IMR-90 (cell line): ENCODE results near the gene FBLN1. TPM values are rescaled to one million over a fixed set of nuclear protein-coding genes. Genes with fewer than 3 reads are reported as not detected.

Experiments used
- ATAC-seq: fragments of 200-7000 bp; cut with Tn5 transposase; 2 replicates; pipeline ENCODE4 v1.9.1; 2020; ENCODE audit warnings: low read depth, mild to moderate bottlenecking, moderate library complexity
- BruUV-seq: library from RNA; stranded (reverse); fragments of 400-500 nt; replicated peaks from 2 replicates; lab custom pipeline; 2021; lab: Mats Ljungman, UMichigan
- CTCF ChIA-PET: fragments of 300-600 bp; formaldehyde crosslinking; extraction: SDS; loops from one replicate; lab custom pipeline; 2021; ENCODE audit warnings: antibody characterized with exemption; lab: Yijun Ruan, JAX
- POLR2A ChIA-PET: fragments of 300-600 bp; sonication (Branson Sonifier 250); formaldehyde crosslinking; loops from one replicate; lab custom pipeline; 2022; ENCODE audit warnings: antibody characterized with exemption; ENCODE audit not compliant: unreplicated experiment; lab: Charles Lee
- DNase-seq: peaks from one replicate; pipeline ENCODE4 v3.0.0; 2013
- H2AFZ ChIP-seq: replicated peaks from 2 replicates; pipeline ENCODE3; 2013; ENCODE audit warnings: low read length, mild to moderate bottlenecking; ENCODE audit not compliant: poor library complexity
- H2AK5ac ChIP-seq: 2 replicates; pipeline ENCODE4 v1.6.1; 2013; ENCODE audit warnings: low read depth, low read length, inconsistent platforms
- H2AK9ac ChIP-seq: replicated peaks from 2 replicates; pipeline ENCODE3; 2013; ENCODE audit warnings: mild to moderate bottlenecking, low read depth, low read length, moderate library complexity; ENCODE audit not compliant: poor library complexity
- H2BK120ac ChIP-seq: 2 replicates; pipeline ENCODE4 v1.6.1; 2013; ENCODE audit warnings: low read depth, low read length, inconsistent platforms
- H2BK15ac ChIP-seq: 3 replicates; pipeline ENCODE4 v1.6.1; 2013; ENCODE audit warnings: low read depth, low read length, inconsistent platforms
- H2BK20ac ChIP-seq: 2 replicates; pipeline ENCODE4 v1.6.1; 2013; ENCODE audit warnings: low read depth, mild to moderate bottlenecking, inconsistent platforms, low read length, moderate library complexity
- H2BK5ac ChIP-seq: 2 replicates; pipeline ENCODE4 v1.6.1; 2013; ENCODE audit warnings: mild to moderate bottlenecking, low read depth, low read length, inconsistent platforms; ENCODE audit not compliant: poor library complexity, severe bottlenecking
- H3K14ac ChIP-seq: replicated peaks from 2 replicates; pipeline ENCODE4 v1.6.1; 2013; ENCODE audit warnings: low read depth, low read length, inconsistent platforms
- H3K18ac ChIP-seq: 2 replicates; pipeline ENCODE4 v1.6.1; 2013; ENCODE audit warnings: low read depth, low read length, control low read depth
- H3K23ac ChIP-seq: 2 replicates; pipeline ENCODE4 v1.6.1; 2013; ENCODE audit warnings: low read depth, low read length, inconsistent platforms
- H3K27ac ChIP-seq: 2 replicates; pipeline ENCODE4 v1.5.1; 2013; ENCODE audit warnings: mild to moderate bottlenecking, control low read depth, low read length; ENCODE audit not compliant: insufficient read depth
- H3K27me3 ChIP-seq: 2 replicates; pipeline ENCODE4 v1.6.1; 2013; ENCODE audit warnings: low read length; ENCODE audit not compliant: control insufficient read depth, insufficient read depth
- H3K36me3 ChIP-seq: 2 replicates; pipeline ENCODE4 v1.6.1; 2013; ENCODE audit warnings: low read length, mixed read lengths; ENCODE audit not compliant: control insufficient read depth, insufficient read depth
- H3K4ac ChIP-seq: 2 replicates; pipeline ENCODE4 v1.6.1; 2013; ENCODE audit warnings: low read depth, low read length, inconsistent platforms
- H3K4me1 ChIP-seq: 2 replicates; pipeline ENCODE4 v1.6.1; 2013; ENCODE audit warnings: low read length, mixed read lengths; ENCODE audit not compliant: control insufficient read depth, insufficient read depth
- H3K4me2 ChIP-seq: 2 replicates; pipeline ENCODE4 v1.6.1; 2013; ENCODE audit warnings: low read depth, mild to moderate bottlenecking, control low read depth, low read length, moderate library complexity
- H3K4me3 ChIP-seq: 2 replicates; pipeline ENCODE4 v1.5.1; 2013; ENCODE audit warnings: low read depth, mild to moderate bottlenecking, control low read depth, low read length, moderate library complexity; ENCODE audit not compliant: insufficient read depth
- H3K56ac ChIP-seq: 2 replicates; pipeline ENCODE4 v1.6.1; 2013; ENCODE audit warnings: low read length, inconsistent platforms; ENCODE audit not compliant: insufficient read depth; ENCODE audit errors: extremely low read depth
- H3K79me1 ChIP-seq, 2 experiments: 2 replicates each; pipeline ENCODE4 v1.6.1; 2013; ENCODE audit warnings: low read length in 2 of 2, inconsistent platforms in 1 of 2, low read depth in 1 of 2
- H3K9ac ChIP-seq: 2 replicates; pipeline ENCODE4 v1.6.1; 2013; ENCODE audit warnings: low read depth, low read length, control low read depth
- H3K9me1 ChIP-seq: 2 replicates; pipeline ENCODE4 v1.6.1; 2013; ENCODE audit warnings: low read length, inconsistent platforms; ENCODE audit not compliant: insufficient read depth
- H3K9me3 ChIP-seq: 2 replicates; pipeline ENCODE4 v1.6.1; 2013; ENCODE audit warnings: low read length; ENCODE audit not compliant: control insufficient read depth, insufficient read depth
- H4K20me1 ChIP-seq: 2 replicates; pipeline ENCODE4 v1.6.1; 2013; ENCODE audit warnings: low read length, inconsistent platforms; ENCODE audit not compliant: insufficient read depth
- H4K5ac ChIP-seq: 2 replicates; pipeline ENCODE4 v1.6.1; 2013; ENCODE audit warnings: mild to moderate bottlenecking, low read depth, low read length, control low read depth
- H4K8ac ChIP-seq, 2 experiments: 2 replicates each; pipeline ENCODE4 v1.6.1; 2013; ENCODE audit warnings: low read depth in 2 of 2, low read length in 2 of 2, control low read depth in 1 of 2, inconsistent platforms in 1 of 2
- H4K91ac ChIP-seq: 2 replicates; pipeline ENCODE4 v1.6.1; 2013; ENCODE audit warnings: low read depth, low read length, inconsistent platforms; ENCODE audit not compliant: insufficient read depth
- BHLHE40 ChIP-seq: fragments of 150-350 bp; IDR thresholded peaks from 2 replicates; pipeline ENCODE4 v1.6.1; 2016; ENCODE audit warnings: mild to moderate bottlenecking, low read depth, low read length
- CEBPB ChIP-seq: IDR thresholded peaks from 2 replicates; pipeline ENCODE4 v1.6.1; 2012; ENCODE audit warnings: low read depth, low read length, improper control_type of control experiment
- CHD1 ChIP-seq: IDR thresholded peaks from 2 replicates; pipeline ENCODE4 v1.6.1; 2012; ENCODE audit warnings: low read depth, low read length, improper control_type of control experiment
- ELK1 ChIP-seq: fragments of 150-350 bp; IDR thresholded peaks from 2 replicates; pipeline ENCODE4 v1.6.1; 2016; ENCODE audit warnings: low read depth, mild to moderate bottlenecking, low read length, moderate library complexity, borderline replicate concordance
- FOS ChIP-seq: fragments of 150-350 bp; IDR thresholded peaks from 2 replicates; pipeline ENCODE4 v1.6.1; 2016; ENCODE audit warnings: low read depth, low read length
- MAFK ChIP-seq: IDR thresholded peaks from 2 replicates; pipeline ENCODE4 v1.6.1; 2012; ENCODE audit warnings: low read depth, low read length, improper control_type of control experiment
- MAZ ChIP-seq: IDR thresholded peaks from 2 replicates; pipeline ENCODE4 v1.6.1; 2012; ENCODE audit warnings: low read depth, mild to moderate bottlenecking, low read length, improper control_type of control experiment, moderate library complexity, borderline replicate concordance
- MXI1 ChIP-seq: IDR thresholded peaks from 2 replicates; pipeline ENCODE4 v1.6.1; 2012; ENCODE audit warnings: low read depth, mild to moderate bottlenecking, low read length, moderate library complexity, borderline replicate concordance
- NFE2L2 ChIP-seq: fragments of 150-350 bp; IDR thresholded peaks from 2 replicates; pipeline ENCODE4 v1.6.1; 2016; ENCODE audit warnings: low read depth, mild to moderate bottlenecking, low read length
- POLR2A ChIP-seq: IDR thresholded peaks from 2 replicates; pipeline ENCODE4 v1.6.1; 2012; ENCODE audit warnings: mild to moderate bottlenecking, low read depth, low read length
- RAD21 ChIP-seq: IDR thresholded peaks from 2 replicates; pipeline ENCODE4 v1.6.1; 2012; ENCODE audit warnings: low read length, improper control_type of control experiment
- RCOR1 ChIP-seq: IDR thresholded peaks from 2 replicates; pipeline ENCODE4 v1.6.1; 2012; ENCODE audit warnings: mild to moderate bottlenecking, low read length, improper control_type of control experiment; ENCODE audit not compliant: insufficient replicate concordance
- RFX5 ChIP-seq: IDR thresholded peaks from 2 replicates; pipeline ENCODE4 v1.8.0; 2012; ENCODE audit warnings: low read depth, mild to moderate bottlenecking, low read length, moderate library complexity
- SMC3 ChIP-seq: fragments of 150-350 bp; IDR thresholded peaks from 2 replicates; pipeline ENCODE4 v1.6.1; 2016; ENCODE audit warnings: low read depth, mild to moderate bottlenecking, antibody characterized with exemption, low read length, moderate library complexity
- WGBS, 2 experiments: methylation state at CpG; one replicate each; pipeline versions ENCODE4 v1.1.5 to v1.1.7; 2013; ENCODE audit warnings: missing lambda C conversion rate in 2 of 2; ENCODE audit not compliant: insufficient read length in 1 of 2; ENCODE audit errors: extremely low coverage in 2 of 2; 5-methylcytosine and 5-hydroxymethylcytosine counted together
- dilution Hi-C: fragments of 300-500 bp; cut with HindIII; formaldehyde crosslinking; loops from one replicate; pipeline ENCODE4 v1.14.3; 2018; ENCODE audit warnings: low sequenced_read_pairs; ENCODE audit not compliant: unreplicated experiment
- in situ Hi-C: fragments of 300-500 bp; cut with MboI; formaldehyde crosslinking; loops from 3 replicates; pipeline ENCODE4 v1.14.3; 2019; ENCODE audit warnings: low sequenced_read_pairs, inconsistent platforms, mixed read lengths
- intact Hi-C: fragments of 100-400 bp; cut with micrococcal nuclease; formaldehyde crosslinking; loops from 2 replicates; pipeline ENCODE4 v1.10.0; 2022
- polyA plus RNA-seq, 3 experiments: library from polyadenylated mRNA; depleted of rRNA; stranded (reverse); fragments of >200 nt; gene quantifications; 2 replicates each; pipeline ENCODE4 v1.2.3, GENCODE V29; 2012; ENCODE audit warnings: low replicate concordance in 1 of 3
- total RNA-seq: library from RNA; depleted of rRNA; stranded (reverse); fragments of >200 nt; gene quantifications from 2 replicates; pipeline ENCODE4 v1.2.3, GENCODE V29; 2012
- TF ChIP-seq, protein P1 (sequence below): conservative IDR thresholded peaks from 2 replicates; pipeline ENCODE4 v1.5.1; 2012; ENCODE audit warnings: mild to moderate bottlenecking, low read depth, low read length, improper control_type of control experiment
- TF ChIP-seq, protein P2 (sequence below): fragments of 150-350 bp; IDR thresholded peaks from 2 replicates; pipeline ENCODE4 v1.6.1; 2017; ENCODE audit warnings: mild to moderate bottlenecking, antibody characterized with exemption, low read length, low read depth

The FBLN1 gene
- total and polyA plus RNA-seq, 2 of the 4 experiments (the other 2 are of a cell fraction): 11.3 to 87.9 TPM

DNA sequence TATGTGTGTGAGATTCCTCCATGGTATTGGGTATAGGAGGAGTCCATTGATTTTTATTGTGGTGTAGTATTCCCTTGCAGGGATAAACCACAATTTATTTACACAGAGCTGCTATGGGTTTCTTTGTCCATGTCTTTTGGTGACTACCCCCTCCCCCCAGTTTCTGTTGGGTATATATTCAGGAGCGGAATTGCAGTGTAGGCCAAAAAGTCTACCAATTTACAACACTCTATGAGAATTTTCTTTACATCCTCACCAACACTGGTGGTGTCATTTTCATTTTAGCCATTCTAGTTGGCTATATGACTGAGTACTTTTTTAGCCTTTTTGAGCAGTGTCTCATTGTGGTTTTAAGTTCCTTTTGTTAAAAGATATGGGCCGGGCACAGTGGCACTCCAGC lies 113.7 kb downstream of the FBLN1 start:
- Histone ChIP-seq H2AFZ (no peak overlapping the region), H3K23ac (no peak overlapping the region), H3K9me3 (no peaks in the 10 kb centered on the region), H4K8ac (no peak overlapping the region), H3K14ac (no peak overlapping the region), H2AK9ac (no peak overlapping the region), H3K18ac (no peak overlapping the region), H4K91ac (no peak overlapping the region), H4K20me1 (no peaks in the 10 kb centered on the region), H3K4ac (no peak overlapping the region), H2BK15ac (no peak overlapping the region), H4K5ac (no peak overlapping the region), H3K9ac (no peak overlapping the region), H3K79me1 (no peaks in the 10 kb centered on the region), H2BK120ac (no peak overlapping the region), H3K4me2 (no peak overlapping the region), H3K27me3 (no peaks in the 10 kb centered on the region), H2BK20ac (no peak overlapping the region), H2BK5ac (no peak overlapping the region), H3K4me1 (peaks cover 4% of the 10 kb centered on the region; the same call in 1 of the 2 replicates), H3K9me1 (0 out of 2 replicates have a peak, but pooled peaks cover 9% of the 10 kb centered on the region), H2AK5ac (no peak overlapping the region), H3K27ac (no peak overlapping the region), H3K4me3 (no peak overlapping the region), H3K56ac (no peak overlapping the region), H3K36me3 (no peaks in the 10 kb centered on the region)
- ChIA-PET POLR2A (no interaction called here), CTCF (no interaction called here)
- no peak for TF ChIP-seq RAD21
- TF ChIP-seq MAZ: no peak
- no peak for TF ChIP-seq SMC3
- TF ChIP-seq CHD1: no peak
- no peak for TF ChIP-seq BHLHE40
- TF ChIP-seq RFX5: no peak
- no peak for TF ChIP-seq FOS
- no peak for TF ChIP-seq CEBPB
- TF ChIP-seq, protein P1, sequence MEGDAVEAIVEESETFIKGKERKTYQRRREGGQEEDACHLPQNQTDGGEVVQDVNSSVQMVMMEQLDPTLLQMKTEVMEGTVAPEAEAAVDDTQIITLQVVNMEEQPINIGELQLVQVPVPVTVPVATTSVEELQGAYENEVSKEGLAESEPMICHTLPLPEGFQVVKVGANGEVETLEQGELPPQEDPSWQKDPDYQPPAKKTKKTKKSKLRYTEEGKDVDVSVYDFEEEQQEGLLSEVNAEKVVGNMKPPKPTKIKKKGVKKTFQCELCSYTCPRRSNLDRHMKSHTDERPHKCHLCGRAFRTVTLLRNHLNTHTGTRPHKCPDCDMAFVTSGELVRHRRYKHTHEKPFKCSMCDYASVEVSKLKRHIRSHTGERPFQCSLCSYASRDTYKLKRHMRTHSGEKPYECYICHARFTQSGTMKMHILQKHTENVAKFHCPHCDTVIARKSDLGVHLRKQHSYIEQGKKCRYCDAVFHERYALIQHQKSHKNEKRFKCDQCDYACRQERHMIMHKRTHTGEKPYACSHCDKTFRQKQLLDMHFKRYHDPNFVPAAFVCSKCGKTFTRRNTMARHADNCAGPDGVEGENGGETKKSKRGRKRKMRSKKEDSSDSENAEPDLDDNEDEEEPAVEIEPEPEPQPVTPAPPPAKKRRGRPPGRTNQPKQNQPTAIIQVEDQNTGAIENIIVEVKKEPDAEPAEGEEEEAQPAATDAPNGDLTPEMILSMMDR: no peak
- no peak for TF ChIP-seq MXI1
- TF ChIP-seq POLR2A: no peak
- TF ChIP-seq MAFK: no peak
- TF ChIP-seq ELK1: no peak
- TF ChIP-seq, protein P2, sequence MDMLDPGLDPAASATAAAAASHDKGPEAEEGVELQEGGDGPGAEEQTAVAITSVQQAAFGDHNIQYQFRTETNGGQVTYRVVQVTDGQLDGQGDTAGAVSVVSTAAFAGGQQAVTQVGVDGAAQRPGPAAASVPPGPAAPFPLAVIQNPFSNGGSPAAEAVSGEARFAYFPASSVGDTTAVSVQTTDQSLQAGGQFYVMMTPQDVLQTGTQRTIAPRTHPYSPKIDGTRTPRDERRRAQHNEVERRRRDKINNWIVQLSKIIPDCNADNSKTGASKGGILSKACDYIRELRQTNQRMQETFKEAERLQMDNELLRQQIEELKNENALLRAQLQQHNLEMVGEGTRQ: no peak
- no peak for TF ChIP-seq RCOR1
- TF ChIP-seq NFE2L2: no peak
- intact Hi-C loops (no loop called here), dilution Hi-C loops (no loop called here), in situ Hi-C loops (loop anchor here (5.0 kb wide), 1 partner anchor 1976 kb away; no protein-coding TSS in a partner anchor)
- ATAC-seq: no peak
- DNase-seq: no peak
- WGBS, 2 experiments: no CpG with 5 or more reads among the region's 2 CpGs
- no TSS peak for BruUV-seq
